Naive B cell (primary cell): ENCODE measurements around the gene LYST. TPM values are rescaled to one million over a fixed set of nuclear protein-coding genes. Genes with fewer than 3 reads are reported as not detected.
"Not testable (repeated sequence)": the region's sequence is repeated elsewhere in the genome, so short reads cannot be mapped to it uniquely, and the experiment has no call there.

ENCODE experiments used
- ATAC-seq, 2 donors: fragments of 150-1000 bp; cut with Tn5 transposase; 2 replicates each; pipeline ENCODE4 v1.10.0; 2021; ENCODE audit warnings: low read depth in 2 of 2, mild to moderate bottlenecking in 2 of 2, moderate library complexity in 2 of 2
- DNase-seq: peaks from one replicate; pipeline ENCODE4 v3.0.0; 2022
- H3K27ac Mint-ChIP-seq, 6 donors: one replicate each; pipeline ENCODE4 v1.8.0; 2020 to 2022; ENCODE audit warnings: mild to moderate bottlenecking in 6 of 6, mixed read lengths in 6 of 6, moderate library complexity in 5 of 6, inconsistent platforms in 2 of 6
- H3K27me3 Mint-ChIP-seq, 3 donors: one replicate each; pipeline ENCODE4 v1.8.0; 2021 to 2022; ENCODE audit warnings: mixed read lengths in 3 of 3, mild to moderate bottlenecking in 1 of 3
- H3K36me3 Mint-ChIP-seq, 2 donors: one replicate each; pipeline ENCODE4 v1.8.0; 2020 to 2022; ENCODE audit warnings: mixed read lengths in 2 of 2, inconsistent platforms in 1 of 2, mild to moderate bottlenecking in 1 of 2
- H3K4me1 Mint-ChIP-seq, 3 donors: one replicate each; pipeline ENCODE4 v1.8.0; 2020 to 2022; ENCODE audit warnings: mixed read lengths in 3 of 3, inconsistent platforms in 1 of 3, mild to moderate bottlenecking in 1 of 3, moderate library complexity in 1 of 3
- H3K4me3 Mint-ChIP-seq, 8 donors: one replicate each; pipeline ENCODE4 v1.8.0; 2020 to 2022; ENCODE audit warnings: mild to moderate bottlenecking in 8 of 8, mixed read lengths in 8 of 8, moderate library complexity in 8 of 8, inconsistent platforms in 2 of 8
- H3K9me3 Mint-ChIP-seq, 7 donors: one replicate each; pipeline ENCODE4 v1.8.0; 2020 to 2022; ENCODE audit warnings: mixed read lengths in 7 of 7, mild to moderate bottlenecking in 5 of 7, inconsistent platforms in 2 of 7, moderate library complexity in 1 of 7
- polyA plus RNA-seq, 6 donors: library from polyadenylated mRNA; unstranded; fragments of 300-500 nt; fragmentation: Illumina TruSeq; gene quantifications; one replicate each; pipeline ENCODE4 v1.2.3, GENCODE V29; 2021; ENCODE audit warnings: low read depth in 6 of 6

Gene LYST, protein sequence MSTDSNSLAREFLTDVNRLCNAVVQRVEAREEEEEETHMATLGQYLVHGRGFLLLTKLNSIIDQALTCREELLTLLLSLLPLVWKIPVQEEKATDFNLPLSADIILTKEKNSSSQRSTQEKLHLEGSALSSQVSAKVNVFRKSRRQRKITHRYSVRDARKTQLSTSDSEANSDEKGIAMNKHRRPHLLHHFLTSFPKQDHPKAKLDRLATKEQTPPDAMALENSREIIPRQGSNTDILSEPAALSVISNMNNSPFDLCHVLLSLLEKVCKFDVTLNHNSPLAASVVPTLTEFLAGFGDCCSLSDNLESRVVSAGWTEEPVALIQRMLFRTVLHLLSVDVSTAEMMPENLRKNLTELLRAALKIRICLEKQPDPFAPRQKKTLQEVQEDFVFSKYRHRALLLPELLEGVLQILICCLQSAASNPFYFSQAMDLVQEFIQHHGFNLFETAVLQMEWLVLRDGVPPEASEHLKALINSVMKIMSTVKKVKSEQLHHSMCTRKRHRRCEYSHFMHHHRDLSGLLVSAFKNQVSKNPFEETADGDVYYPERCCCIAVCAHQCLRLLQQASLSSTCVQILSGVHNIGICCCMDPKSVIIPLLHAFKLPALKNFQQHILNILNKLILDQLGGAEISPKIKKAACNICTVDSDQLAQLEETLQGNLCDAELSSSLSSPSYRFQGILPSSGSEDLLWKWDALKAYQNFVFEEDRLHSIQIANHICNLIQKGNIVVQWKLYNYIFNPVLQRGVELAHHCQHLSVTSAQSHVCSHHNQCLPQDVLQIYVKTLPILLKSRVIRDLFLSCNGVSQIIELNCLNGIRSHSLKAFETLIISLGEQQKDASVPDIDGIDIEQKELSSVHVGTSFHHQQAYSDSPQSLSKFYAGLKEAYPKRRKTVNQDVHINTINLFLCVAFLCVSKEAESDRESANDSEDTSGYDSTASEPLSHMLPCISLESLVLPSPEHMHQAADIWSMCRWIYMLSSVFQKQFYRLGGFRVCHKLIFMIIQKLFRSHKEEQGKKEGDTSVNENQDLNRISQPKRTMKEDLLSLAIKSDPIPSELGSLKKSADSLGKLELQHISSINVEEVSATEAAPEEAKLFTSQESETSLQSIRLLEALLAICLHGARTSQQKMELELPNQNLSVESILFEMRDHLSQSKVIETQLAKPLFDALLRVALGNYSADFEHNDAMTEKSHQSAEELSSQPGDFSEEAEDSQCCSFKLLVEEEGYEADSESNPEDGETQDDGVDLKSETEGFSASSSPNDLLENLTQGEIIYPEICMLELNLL (N-terminal part only)
- 10 to 100 TPM; 50.1 to 71.6 (median 65.3) TPM for polyA plus RNA-seq

GRCh38 chr1:235866205-235866912 lies at the start of gene LYST:
LYST (minus strand) TSS chr1:235866906; CDS start chr1:235830417, 36,489 bp downstream.
- Mint-ChIP-seq H3K27me3 (no peaks in the 10 kb centered on the region), H3K4me1 (peaks cover 50 to 66% (median 57%) of the 10 kb centered on the region in 3 donors), H3K27ac (peak within 1 kb of the TSS; percentile 99 to 100 (median 100)), H3K36me3 (peaks cover 0 to 7% of the 10 kb centered on the region in 2 donors), H3K9me3 (no peaks in the 10 kb centered on the region), H3K4me3 (peak within 1 kb of the TSS; percentile 94 to 100 (median 98))
- peak; percentile 75 for DNase-seq
- peak; percentile 39 to 47 for ATAC-seq

DNA sequence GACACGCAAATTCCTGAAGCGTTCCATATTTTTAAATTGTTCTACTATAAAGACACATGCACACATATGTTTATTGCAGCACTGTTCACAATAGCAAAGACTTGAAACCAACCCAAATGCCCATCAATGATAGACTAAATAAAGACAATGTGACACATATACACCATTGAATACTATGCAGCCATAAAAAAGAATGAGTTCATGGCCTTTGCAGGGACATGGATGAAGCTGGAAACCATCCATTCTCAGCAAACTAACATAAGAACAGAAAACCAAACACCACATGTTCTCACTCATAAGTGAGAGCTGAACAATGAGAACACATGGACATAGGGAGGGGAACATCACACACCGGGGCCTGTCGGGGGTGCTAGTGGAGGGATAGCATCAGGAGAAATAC lies 48.8 kb upstream of the LYST start:
- not testable (repeated sequence) for H3K9me3 Mint-ChIP-seq, H3K4me3 Mint-ChIP-seq, H3K27me3 Mint-ChIP-seq, H3K36me3 Mint-ChIP-seq, ATAC-seq, DNase-seq
- peaks cover 19 to 31% (median 27%) of the 10 kb centered on the region in 3 donors for H3K4me1 Mint-ChIP-seq
- H3K27ac Mint-ChIP-seq = peak overlapping the region in 3 of 6 donors; percentile 37 to 96 (median 44)

- Mint-ChIP-seq H3K27me3 (no peaks in the 10 kb centered on the region), H3K27ac (peak overlapping the region in 1 of 6 donors; percentile 46), H3K36me3 (no peaks in the 10 kb centered on the region)
Measured at GRCh38 chr1:235913311-235913710, 46.6 kb upstream of the LYST start.

GRCh38 chr1:235911876-235912275 lies 45.2 kb upstream of the LYST start:
- ATAC-seq (no peak), DNase-seq (no peak)
- H3K36me3 Mint-ChIP-seq = no peaks in the 10 kb centered on the region
- H3K9me3 Mint-ChIP-seq = no peaks in the 10 kb centered on the region
- H3K27me3 Mint-ChIP-seq = no peaks in the 10 kb centered on the region
- peak overlapping the region in 2 of 6 donors; percentile 13 to 80 for H3K27ac Mint-ChIP-seq
- H3K4me3 Mint-ChIP-seq = no peak overlapping the region
- H3K4me1 Mint-ChIP-seq = peaks cover 12 to 21% (median 19%) of the 10 kb centered on the region in 3 donors

More at GRCh38 chr1:235913311-235913710, 46.6 kb upstream of the LYST start:
- Mint-ChIP-seq H3K4me3 (no peak overlapping the region), H3K4me1 (peaks cover 14 to 23% (median 21%) of the 10 kb centered on the region in 3 donors), H3K9me3 (no peaks in the 10 kb centered on the region)
- no peak for ATAC-seq
- no peak for DNase-seq

DNA sequence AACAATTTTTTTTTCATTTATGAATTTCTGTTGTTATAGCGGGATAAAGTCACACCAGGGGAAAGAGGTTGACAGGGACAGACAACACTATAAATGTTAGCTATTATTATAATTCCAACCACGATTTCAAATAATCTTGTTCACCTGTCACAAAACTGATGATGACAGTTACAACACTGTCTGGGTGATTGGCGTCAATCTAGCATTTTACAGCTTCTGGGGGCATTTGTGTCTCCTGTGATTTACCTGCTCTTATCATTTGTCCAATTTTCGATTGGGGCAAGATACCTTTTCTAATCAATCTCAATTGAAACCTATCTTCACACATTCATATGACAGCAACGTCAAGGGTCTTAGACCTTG lies 44.6 kb upstream of the LYST start:
- H3K27ac Mint-ChIP-seq = peak overlapping the region in 1 of 6 donors; percentile 13
- peaks cover 12 to 21% (median 19%) of the 10 kb centered on the region in 3 donors for H3K4me1 Mint-ChIP-seq
- no peaks in the 10 kb centered on the region for H3K36me3 Mint-ChIP-seq
- no peaks in the 10 kb centered on the region for H3K9me3 Mint-ChIP-seq
- no peaks in the 10 kb centered on the region for H3K27me3 Mint-ChIP-seq
- DNase-seq (no peak), ATAC-seq (no peak)
- H3K4me3 Mint-ChIP-seq = no peak overlapping the region

DNA sequence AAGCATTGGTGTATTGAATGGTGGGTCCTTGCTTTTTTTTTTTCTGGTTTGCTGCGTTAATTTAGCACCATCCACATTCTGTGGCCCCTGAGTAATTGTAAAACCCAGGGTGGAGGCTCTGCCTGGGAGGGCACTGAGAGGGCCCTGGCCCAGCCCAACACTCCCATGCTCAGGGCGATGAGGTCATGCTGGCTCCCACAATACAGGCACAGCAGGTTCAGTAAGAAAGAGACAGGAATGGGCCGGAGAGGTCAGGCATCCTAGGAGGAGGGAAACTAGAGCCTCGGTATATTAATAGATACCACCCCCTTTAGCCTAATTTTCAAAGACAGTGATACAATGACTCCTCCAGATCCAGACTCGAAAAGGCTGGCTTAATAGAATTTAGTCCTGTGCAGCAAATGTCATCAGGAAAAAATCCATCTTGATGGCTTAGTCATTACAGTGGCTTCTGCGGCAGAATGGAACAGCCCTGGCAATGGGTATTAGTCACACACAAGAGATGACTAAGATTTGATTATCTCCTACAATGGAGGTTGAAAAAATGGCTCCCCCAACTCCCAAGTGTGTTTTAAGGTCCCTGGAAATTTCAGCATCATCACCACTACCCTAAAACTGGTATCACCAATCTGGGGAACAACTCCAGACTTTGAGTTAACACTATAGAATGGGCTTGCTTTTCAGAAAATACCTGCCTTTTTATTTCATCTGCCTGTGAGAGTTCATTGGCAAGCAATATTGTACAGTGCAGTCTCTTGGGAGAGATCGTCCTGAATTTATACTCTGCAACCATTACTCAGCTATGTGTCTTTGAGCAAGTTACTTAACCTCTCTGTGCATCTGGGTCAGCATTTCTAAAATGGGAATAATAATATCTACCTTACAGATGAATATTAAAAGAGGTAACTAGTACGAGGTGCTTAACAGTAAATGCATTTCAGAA lies 43.9 kb upstream of the LYST start:
- H3K27me3 Mint-ChIP-seq = no peaks in the 10 kb centered on the region
- DNase-seq = no peak
- no peaks in the 10 kb centered on the region for H3K36me3 Mint-ChIP-seq
- peak overlapping the region in 1 of 6 donors; percentile 79 for H3K27ac Mint-ChIP-seq
- H3K4me1 Mint-ChIP-seq = peaks cover 9 to 15% (median 14%) of the 10 kb centered on the region in 3 donors
- H3K4me3 Mint-ChIP-seq = no peak overlapping the region
- ATAC-seq = no peak
- H3K9me3 Mint-ChIP-seq = no peaks in the 10 kb centered on the region

GRCh38 chr1:235908742-235909520 lies 42.2 kb upstream of the LYST start:
- Mint-ChIP-seq H3K4me1 (peaks cover 6 to 13% (median 12%) of the 10 kb centered on the region in 3 donors), H3K27ac (peak overlapping the region in 3 of 6 donors; percentile 16 to 92 (median 70)), H3K36me3 (no peaks in the 10 kb centered on the region), H3K27me3 (no peaks in the 10 kb centered on the region), H3K4me3 (peak overlapping the region in 2 of 8 donors; percentile 1 to 29), H3K9me3 (peaks cover 0 to under 1% (median 0%) of the 10 kb centered on the region in 7 donors)
- no peak for ATAC-seq
- DNase-seq = no peak

DNA sequence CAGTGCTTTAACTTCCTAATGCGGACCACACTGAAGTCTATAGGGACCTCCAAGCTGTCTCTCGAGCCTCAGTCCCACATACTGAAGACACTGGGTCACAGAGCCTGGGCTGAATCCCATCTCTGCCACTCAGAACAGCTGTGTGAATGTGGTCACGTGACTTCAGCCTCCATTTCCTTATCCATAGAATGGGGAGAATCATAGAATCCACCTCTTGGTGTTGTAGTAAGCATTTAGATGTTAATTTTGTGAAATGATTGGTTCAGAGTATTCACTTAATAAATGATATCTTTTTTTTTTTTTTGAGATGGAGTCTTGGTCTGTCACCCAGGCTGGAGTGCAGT lies 41.2 kb upstream of the LYST start:
- ATAC-seq (no peak), DNase-seq (no peak)
- Mint-ChIP-seq H3K4me3 (peak overlapping the region in 1 of 8 donors; percentile 36), H3K27ac (peak overlapping the region in 2 of 6 donors; percentile 13 to 69), H3K36me3 (no peaks in the 10 kb centered on the region), H3K27me3 (no peaks in the 10 kb centered on the region), H3K4me1 (peaks cover 6 to 13% (median 12%) of the 10 kb centered on the region in 3 donors), H3K9me3 (peaks cover 0 to 3% (median 0%) of the 10 kb centered on the region in 7 donors)

DNA sequence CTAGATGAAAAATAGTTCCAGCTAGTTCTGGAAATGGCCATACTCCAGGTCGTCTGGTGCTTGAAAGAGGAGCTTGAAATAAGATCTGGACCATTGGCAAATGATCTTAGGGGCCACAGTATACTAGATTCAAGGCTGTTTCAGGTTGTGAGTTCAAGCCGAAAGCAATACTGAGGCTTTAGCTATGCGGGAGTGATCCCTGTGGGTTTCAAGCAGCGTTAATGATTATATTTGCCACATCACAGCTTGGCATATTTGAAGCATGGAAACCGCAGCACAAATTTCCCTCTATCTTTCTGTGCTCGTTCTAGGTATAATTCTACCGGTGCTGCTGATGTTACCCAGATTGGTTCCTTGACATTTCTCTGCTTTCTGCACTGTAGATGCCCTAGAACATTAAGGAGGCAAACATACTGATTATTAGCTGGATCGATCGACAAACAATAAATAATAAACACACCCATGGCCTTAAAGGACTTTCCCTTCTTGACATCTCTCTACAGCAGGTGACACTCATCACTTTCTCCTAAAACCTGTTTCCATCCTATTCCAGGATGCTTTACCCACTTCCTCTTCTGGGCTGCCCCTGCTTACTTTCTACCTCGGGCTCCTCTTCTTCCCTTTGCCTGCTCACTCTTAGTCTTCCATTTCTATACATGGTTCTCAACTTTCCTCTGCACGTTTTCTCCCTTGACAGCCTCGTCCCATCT lies 40.6 kb upstream of the LYST start:
- ATAC-seq (peak in 1 of 2 donors; percentile 40), DNase-seq (no peak)
- Mint-ChIP-seq H3K36me3 (no peaks in the 10 kb centered on the region), H3K4me1 (peaks cover 6 to 13% (median 12%) of the 10 kb centered on the region in 3 donors), H3K27me3 (no peaks in the 10 kb centered on the region), H3K4me3 (peak overlapping the region in 1 of 8 donors; percentile 36), H3K27ac (peak overlapping the region in 2 of 6 donors; percentile 13 to 69), H3K9me3 (peaks cover 0 to 3% (median 0%) of the 10 kb centered on the region in 7 donors)

GRCh38 chr1:235906436-235906835 lies 39.7 kb upstream of the LYST start:
- peaks cover 10 to 12% (median 12%) of the 10 kb centered on the region in 3 donors for H3K4me1 Mint-ChIP-seq
- H3K27me3 Mint-ChIP-seq = no peaks in the 10 kb centered on the region
- no peak for ATAC-seq
- DNase-seq = no peak
- H3K27ac Mint-ChIP-seq = peak overlapping the region in 2 of 6 donors; percentile 33 to 39
- no peak overlapping the region for H3K4me3 Mint-ChIP-seq
- H3K9me3 Mint-ChIP-seq = peaks cover 0 to 3% (median 0%) of the 10 kb centered on the region in 7 donors
- no peaks in the 10 kb centered on the region for H3K36me3 Mint-ChIP-seq
